ENCODE results near the gene NSMCE1.
A peak's percentile ranks its signal among the peaks of the same experiment; 100 is the strongest.

GRCh38 chr16:27314161-27314723 is 45.7 kb upstream of the NSMCE1 start:
- TF ChIP-seq CTCF (IDR thresholded peaks at IDR 0.05; ENCODE audit: low read depth, low read length, missing input control): no peak
- TF ChIP-seq YY1 (IDR thresholded peaks at IDR 0.05): peak; percentile 50
- no peak for TF ChIP-seq FOXA1 (IDR thresholded peaks at IDR 0.05)
- peak in 1 of 2 donors; percentile 26 for TF ChIP-seq RAD21 (IDR thresholded peaks at IDR 0.05)
- TF ChIP-seq, protein P1, sequence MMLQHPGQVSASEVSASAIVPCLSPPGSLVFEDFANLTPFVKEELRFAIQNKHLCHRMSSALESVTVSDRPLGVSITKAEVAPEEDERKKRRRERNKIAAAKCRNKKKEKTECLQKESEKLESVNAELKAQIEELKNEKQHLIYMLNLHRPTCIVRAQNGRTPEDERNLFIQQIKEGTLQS (IDR thresholded peaks at IDR 0.05): no peak
